HepG2 (cell line): Measurements from ENCODE around the gene AEBP1.

Experiments
- PBX3 ChIP-seq: sonication (generic); formaldehyde crosslinking; IDR thresholded peaks from 2 replicates; pipeline ENCODE4 v1.8.1; 2023; ENCODE audit warnings: missing genetic modification reagents, inconsistent platforms, borderline replicate concordance
- POLR2A ChIP-seq, 2 experiments: IDR thresholded peaks; 2 replicates each; pipeline ENCODE4 v1.6.1; 2011; ENCODE audit warnings: low read depth in 2 of 2, low read length in 2 of 2, mild to moderate bottlenecking in 1 of 2, moderate library complexity in 1 of 2; ENCODE audit not compliant: insufficient read depth in 1 of 2
- POLR2AphosphoS2 ChIP-seq: IDR thresholded peaks from 2 replicates; pipeline ENCODE4 v1.6.1; 2011; ENCODE audit warnings: low read depth, low read length, improper control_type of control experiment
- SIN3B ChIP-seq: fragments of 150-350 bp; IDR thresholded peaks from 2 replicates; pipeline ENCODE4 v1.6.1; 2014; ENCODE audit warnings: low read length
- SMARCE1 ChIP-seq: fragments of 450-650 bp; IDR thresholded peaks from 2 replicates; pipeline ENCODE4 v1.6.1; 2017; ENCODE audit warnings: borderline replicate concordance
- ZBTB49 ChIP-seq: sonication (generic); formaldehyde crosslinking; IDR thresholded peaks from 2 replicates; pipeline ENCODE4 v1.4.0; 2020; ENCODE audit warnings: missing genetic modification reagents, borderline replicate concordance
- ZNF274 ChIP-seq: sonication (generic); formaldehyde crosslinking; IDR thresholded peaks from 2 replicates; pipeline ENCODE4 v1.5.1; 2020; ENCODE audit warnings: mild to moderate bottlenecking, missing genetic modification reagents
- ZNF543 ChIP-seq: sonication (generic); formaldehyde crosslinking; IDR thresholded peaks from 2 replicates; pipeline ENCODE4 v1.4.0; 2020; ENCODE audit warnings: mild to moderate bottlenecking, missing genetic modification reagents
- ZNF891 ChIP-seq: sonication (generic); formaldehyde crosslinking; IDR thresholded peaks from 2 replicates; pipeline ENCODE4 v1.5.0; 2020; ENCODE audit warnings: mild to moderate bottlenecking, missing genetic modification reagents
- TF ChIP-seq, protein P1 (sequence below), 2 experiments: sonication (generic) in 1 of 2; formaldehyde crosslinking in 1 of 2; IDR thresholded peaks; 2 replicates each; pipeline versions ENCODE4 v1.5.1 to v1.6.1; 2011 to 2020; ENCODE audit warnings: borderline replicate concordance in 1 of 2, low read depth in 1 of 2, low read length in 1 of 2, mild to moderate bottlenecking in 1 of 2, missing genetic modification reagents in 1 of 2, moderate library complexity in 1 of 2
- TF ChIP-seq, protein P2 (sequence below): sonication (generic); formaldehyde crosslinking; IDR thresholded peaks from 2 replicates; pipeline ENCODE4 v1.5.1; 2020; ENCODE audit warnings: mild to moderate bottlenecking, missing genetic modification reagents, moderate library complexity

DNA sequence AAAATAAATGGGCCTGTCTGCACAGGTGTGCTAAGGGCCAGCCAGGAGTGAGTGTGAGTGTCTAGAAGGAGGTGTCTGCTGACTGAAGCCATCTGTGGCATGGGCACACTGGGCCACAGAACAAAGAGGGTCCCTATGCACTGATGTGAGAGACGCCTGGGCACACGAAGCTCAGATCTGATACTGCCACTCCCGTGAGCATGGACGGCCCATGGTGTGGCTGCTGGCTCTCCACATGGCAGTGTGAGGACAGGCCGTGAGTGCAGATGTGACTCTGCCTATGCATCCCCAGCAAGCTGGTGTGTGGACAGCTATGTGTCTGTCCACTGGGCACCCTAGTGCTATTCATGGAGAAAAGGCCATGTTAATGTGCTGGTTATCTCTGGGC, 49.8 kb downstream of the AEBP1 start:
- TF ChIP-seq ZNF891 (no peak), SIN3B (no peak), ZNF274 (CRISPR knock-in tag) (no peak), ZNF543 (CRISPR knock-in tag) (no peak), PBX3 (CRISPR knock-in tag) (no peak), POLR2AphosphoS2 (no peak), POLR2A (IDR thresholded peaks at IDR 0.05; ENCODE audit: insufficient read depth in 1 of 2, low read depth in 2 of 2, low read length in 2 of 2) (no peak), ZBTB49 (CRISPR knock-in tag) (no peak), SMARCE1 (no peak)
- TF ChIP-seq, protein P1, sequence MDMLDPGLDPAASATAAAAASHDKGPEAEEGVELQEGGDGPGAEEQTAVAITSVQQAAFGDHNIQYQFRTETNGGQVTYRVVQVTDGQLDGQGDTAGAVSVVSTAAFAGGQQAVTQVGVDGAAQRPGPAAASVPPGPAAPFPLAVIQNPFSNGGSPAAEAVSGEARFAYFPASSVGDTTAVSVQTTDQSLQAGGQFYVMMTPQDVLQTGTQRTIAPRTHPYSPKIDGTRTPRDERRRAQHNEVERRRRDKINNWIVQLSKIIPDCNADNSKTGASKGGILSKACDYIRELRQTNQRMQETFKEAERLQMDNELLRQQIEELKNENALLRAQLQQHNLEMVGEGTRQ (IDR thresholded peaks at IDR 0.05; ENCODE audit: low read depth, low read length): no peak
- TF ChIP-seq, protein P1 (CRISPR knock-in tag; IDR thresholded peaks at IDR 0.05; ENCODE audit: borderline replicate concordance): no peak
- TF ChIP-seq, protein P2, sequence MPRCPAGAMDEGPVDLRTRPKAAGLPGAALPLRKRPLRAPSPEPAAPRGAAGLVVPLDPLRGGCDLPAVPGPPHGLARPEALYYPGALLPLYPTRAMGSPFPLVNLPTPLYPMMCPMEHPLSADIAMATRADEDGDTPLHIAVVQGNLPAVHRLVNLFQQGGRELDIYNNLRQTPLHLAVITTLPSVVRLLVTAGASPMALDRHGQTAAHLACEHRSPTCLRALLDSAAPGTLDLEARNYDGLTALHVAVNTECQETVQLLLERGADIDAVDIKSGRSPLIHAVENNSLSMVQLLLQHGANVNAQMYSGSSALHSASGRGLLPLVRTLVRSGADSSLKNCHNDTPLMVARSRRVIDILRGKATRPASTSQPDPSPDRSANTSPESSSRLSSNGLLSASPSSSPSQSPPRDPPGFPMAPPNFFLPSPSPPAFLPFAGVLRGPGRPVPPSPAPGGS (CRISPR knock-in tag): no peak
